ENCODE results near the gene ID3. TPM values are rescaled to one million over a fixed set of nuclear protein-coding genes. Genes with fewer than 3 reads are reported as not detected.
A peak's percentile ranks its signal among the peaks of the same experiment; 100 is the strongest.
"Not testable (repeated sequence)": the region's sequence is repeated elsewhere in the genome, so short reads cannot be mapped to it uniquely, and the experiment has no call there.

ID3 gene
- total and polyA plus RNA-seq, 9 of the 15 experiments (the other 6 are each of a cell fraction or from before 2014, with no cell fraction given), result 6.8 to 59.8 (median 23.5) TPM

- H2AFZ ChIP-seq (ENCODE audit: low read depth, low read length); BruUV-seq (replicated peaks); H3K4me2 ChIP-seq (ENCODE audit: insufficient read depth, low read length); H3K27ac ChIP-seq (ENCODE audit: extremely low read depth, low read depth, low read length); H3K9me3 ChIP-seq (replicated peaks; ENCODE audit: control insufficient read depth, insufficient read depth, low read depth, low read length); H3K9ac ChIP-seq (ENCODE audit: insufficient read depth in 1 of 2, low read depth in 2 of 2, low read length in 2 of 2); H3K4me1 ChIP-seq (replicated peaks in 1 of 2; ENCODE audit: control insufficient read depth in 2 of 2, insufficient read depth in 2 of 2, low read length in 2 of 2); H3K36me3 ChIP-seq (ENCODE audit: control insufficient read depth, insufficient read depth, low read length); H3K9me1 ChIP-seq (ENCODE audit: control insufficient read depth, insufficient read depth, low read length); intact Hi-C loops (cut with micrococcal nuclease); DNase-seq (ENCODE audit: extremely low read depth in 1 of 4, low spot score in 3 of 4); H3K4me3 ChIP-seq; ATAC-seq; FAIRE-seq; H3K79me2 ChIP-seq (ENCODE audit: control insufficient read depth, insufficient read depth, low read length); H4K20me1 ChIP-seq (replicated peaks; ENCODE audit: control insufficient read depth, insufficient read depth, low read length); CTCF ChIA-PET (ENCODE audit: low intra/inter-chr PET ratio); in situ Hi-C loops (cut with MboI): not testable (repeated sequence)
- H3K27me3 ChIP-seq (ENCODE audit: control insufficient read depth in 2 of 2, insufficient read depth in 2 of 2, low read length in 2 of 2), result peaks cover 8 to 41% of the 10 kb centered on the region in 2 experiments; a peak in 4 of 5 replicates
- POLR2A ChIA-PET, result interaction anchor here (0.6 to 1.2 kb wide), 3 partner anchors 14 to 874 kb away, joined by 3 to 4 read pairs (median 4); no protein-coding TSS in a partner anchor
- peak; percentile 82 for TF ChIP-seq ZNF121 (CRISPR knock-in tag; conservative IDR thresholded peaks at IDR 0.05)
Measured at GRCh38 chr1:23583727-23584126, 24.4 kb upstream of the ID3 start.

GRCh38 chr1:23582820-23583219 lies 23.5 kb upstream of the ID3 start:
- WGBS (ENCODE audit: insufficient coverage, low coverage, missing lambda C conversion rate), result 13% methylated on average over 4 of the region's 4 CpGs
- DNase-seq (ENCODE audit: extremely low read depth in 1 of 4, low spot score in 3 of 4), result no peak
- ChIA-PET CTCF (ENCODE audit: low intra/inter-chr PET ratio) (no interaction called here), POLR2A (interaction anchor here (1.1 kb wide), 1 partner anchor 104 kb away, joined by 3 read pairs; no protein-coding TSS in a partner anchor)
- Histone ChIP-seq H3K9ac (ENCODE audit: insufficient read depth in 1 of 2, low read depth in 2 of 2, low read length in 2 of 2) (no peak overlapping the region), H3K27ac (ENCODE audit: extremely low read depth, low read depth, low read length) (no peak overlapping the region), H4K20me1 (replicated peaks; ENCODE audit: control insufficient read depth, insufficient read depth, low read length) (no peaks in the 10 kb centered on the region), H2AFZ (ENCODE audit: low read depth, low read length) (no peak overlapping the region; the same call in 1 of the 2 replicates), H3K79me2 (ENCODE audit: control insufficient read depth, insufficient read depth, low read length) (no peaks in the 10 kb centered on the region), H3K36me3 (ENCODE audit: control insufficient read depth, insufficient read depth, low read length) (no peaks in the 10 kb centered on the region), H3K4me3 (no peak overlapping the region), H3K27me3 (ENCODE audit: control insufficient read depth in 2 of 2, insufficient read depth in 2 of 2, low read length in 2 of 2) (peaks cover 8 to 33% of the 10 kb centered on the region in 2 experiments; a peak in 4 of 5 replicates), H3K4me2 (ENCODE audit: insufficient read depth, low read length) (no peak overlapping the region), H3K9me3 (replicated peaks; ENCODE audit: control insufficient read depth, insufficient read depth, low read depth, low read length) (no peaks in the 10 kb centered on the region), H3K4me1 (replicated peaks in 1 of 2; ENCODE audit: control insufficient read depth in 2 of 2, insufficient read depth in 2 of 2, low read length in 2 of 2) (peaks cover 0 to 3% of the 10 kb centered on the region in 2 experiments; a peak in 4 of 5 replicates), H3K9me1 (ENCODE audit: control insufficient read depth, insufficient read depth, low read length) (no peaks in the 10 kb centered on the region)
- ATAC-seq, result no peak
- intact Hi-C loops (cut with micrococcal nuclease), result no loop called here
- in situ Hi-C loops (cut with MboI), result no loop called here
- TF ChIP-seq CAMTA2 (CRISPR knock-in tag; conservative IDR thresholded peaks at IDR 0.05) (no peak), NCOR1 (IDR thresholded peaks at IDR 0.05) (no peak), SMAD3 (CRISPR knock-in tag; conservative IDR thresholded peaks at IDR 0.05) (no peak), POLR3A (IDR thresholded peaks at IDR 0.05; ENCODE audit: borderline replicate concordance, extremely low read depth, insufficient read depth, insufficient read length) (no peak), POLR2H (tag; IDR thresholded peaks at IDR 0.05; ENCODE audit: low read depth) (no peak), ZBTB2 (IDR thresholded peaks at IDR 0.05) (no peak)
- no TSS peak for BruUV-seq (replicated peaks)
- no peak for FAIRE-seq
